Stimulated activated naive CD4-positive, alpha-beta T cell treated with Interleukin-2 at 50 U/mL for 16 hours (primary cell): ENCODE measurements around the gene MAP7.
"Not testable (repeated sequence)": the region's sequence is repeated elsewhere in the genome, so short reads cannot be mapped to it uniquely, and the experiment has no call there.

Source experiments
- DNase-seq: peaks from one replicate; lab custom pipeline; 2025; lab: John Stamatoyannopoulos, UW

The MAP7 gene

DNA sequence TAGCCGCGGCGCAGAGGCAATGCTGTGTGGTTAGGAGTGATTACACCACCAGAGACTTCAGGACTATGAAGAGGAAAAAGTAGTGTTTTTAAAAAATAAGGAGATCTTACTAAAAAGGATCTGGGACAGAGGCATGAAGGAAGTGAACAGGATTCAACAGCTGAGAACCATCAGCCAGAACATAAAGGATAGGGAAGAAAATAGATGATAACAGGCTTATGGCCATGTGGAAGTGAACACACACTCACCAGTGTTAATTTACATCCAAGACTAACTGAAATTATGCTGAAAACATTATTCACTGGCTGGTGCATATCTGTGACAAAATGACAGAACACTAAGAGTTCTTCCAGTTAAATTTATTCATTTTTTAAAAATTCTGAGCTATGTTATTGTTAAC is 213.1 kb downstream of the MAP7 start:
- DNase-seq, result no peak

DNA sequence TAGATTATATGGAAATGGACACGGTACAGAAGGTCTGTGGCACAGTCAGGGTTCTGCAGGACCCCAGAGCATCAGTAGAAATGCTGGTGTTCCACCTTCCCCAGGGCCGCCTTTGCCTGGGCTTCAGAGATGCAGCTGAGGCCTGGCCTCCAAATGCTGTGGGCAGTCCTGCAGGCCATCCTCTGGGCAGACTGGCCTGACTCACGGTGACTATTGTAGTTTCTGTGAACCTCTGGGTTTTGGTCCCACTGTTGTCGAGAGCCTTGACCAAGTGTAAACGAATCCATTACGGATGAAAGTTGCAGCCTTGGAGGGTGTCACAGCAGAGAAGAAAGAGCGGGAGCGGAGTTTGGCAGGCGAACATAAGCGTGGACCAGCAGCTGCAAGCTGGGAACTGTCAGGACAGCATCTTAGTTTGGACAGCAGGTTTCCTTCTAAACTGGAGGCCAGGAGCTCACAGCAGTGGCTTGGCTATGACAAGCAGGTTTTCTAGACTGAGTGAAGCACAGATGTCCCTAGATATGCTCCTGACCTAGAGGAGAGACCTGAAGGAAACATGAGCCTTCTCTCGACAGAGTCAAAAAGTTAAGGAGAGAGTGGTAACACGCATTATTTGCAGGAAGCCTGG is 214.4 kb downstream of the MAP7 start:
- DNase-seq, result no peak

DNA sequence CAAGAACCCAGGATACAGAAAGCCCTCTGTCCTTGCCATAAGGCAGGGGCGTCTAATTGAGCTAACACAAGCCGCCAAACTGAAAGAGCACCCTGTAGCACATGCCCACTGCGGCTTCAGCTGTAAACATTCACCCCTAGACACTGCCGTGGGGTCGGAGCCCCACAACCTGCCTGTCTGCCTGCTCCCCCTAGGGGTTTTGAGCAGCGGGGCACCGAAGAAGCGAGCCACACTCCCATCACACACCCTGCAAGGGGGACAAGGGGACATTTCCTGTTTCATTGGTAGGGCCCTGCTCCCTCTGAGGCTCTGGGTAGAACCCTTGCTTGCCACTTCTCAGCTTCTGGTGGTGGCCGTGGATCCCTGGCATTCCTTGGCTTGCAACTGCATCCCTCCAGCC is 215.4 kb downstream of the MAP7 start:
- no peak for DNase-seq

DNA sequence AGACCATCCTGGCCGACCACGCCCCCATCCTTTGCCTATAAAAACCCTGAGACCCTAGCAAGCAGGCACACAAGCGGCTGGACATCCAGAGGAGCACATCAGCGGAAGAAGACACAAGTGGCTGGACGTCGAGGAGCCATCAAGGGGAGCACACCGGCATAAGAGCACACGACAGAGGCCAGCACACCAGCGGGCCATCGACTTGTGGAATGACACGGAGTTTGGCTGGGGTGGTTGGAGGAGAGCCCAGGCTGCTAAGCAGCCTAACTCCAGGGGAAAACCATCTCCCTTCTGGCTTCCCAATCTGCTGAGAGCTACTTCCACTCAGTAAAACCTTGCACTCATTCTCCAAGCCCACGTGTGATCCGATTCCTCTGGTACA is 215.8 kb downstream of the MAP7 start:
- no peak for DNase-seq

DNA sequence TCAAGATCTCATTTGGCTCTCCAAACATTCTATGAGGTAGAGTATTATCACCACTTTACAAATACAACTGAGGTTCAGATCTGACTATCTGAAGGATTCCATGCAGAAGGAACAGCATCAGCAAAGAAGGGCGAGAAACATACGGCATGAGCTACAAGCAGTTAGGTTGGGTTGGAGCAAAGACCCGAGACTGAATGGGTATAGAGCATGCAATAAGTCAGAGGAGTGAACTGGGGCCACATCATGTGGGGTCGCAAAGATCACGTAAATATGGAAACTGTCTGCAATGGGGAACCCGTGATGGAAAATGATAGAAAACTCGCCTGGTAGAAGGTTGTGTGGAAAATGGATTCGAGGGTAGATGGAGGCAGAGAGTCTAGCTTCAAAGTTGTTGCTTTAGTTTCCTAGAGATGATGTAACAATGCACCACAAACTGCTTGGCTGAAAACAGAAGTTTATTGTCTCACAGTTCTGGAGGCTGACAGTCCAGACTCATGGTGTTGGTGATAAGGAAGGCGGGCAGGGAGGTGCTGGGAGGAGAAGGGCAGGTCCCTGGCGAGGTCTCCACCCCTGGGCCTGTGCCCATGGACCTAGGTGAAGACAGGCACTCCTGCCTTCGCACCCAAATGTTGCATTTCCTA is 216.3 kb downstream of the MAP7 start:
- no peak for DNase-seq

DNA sequence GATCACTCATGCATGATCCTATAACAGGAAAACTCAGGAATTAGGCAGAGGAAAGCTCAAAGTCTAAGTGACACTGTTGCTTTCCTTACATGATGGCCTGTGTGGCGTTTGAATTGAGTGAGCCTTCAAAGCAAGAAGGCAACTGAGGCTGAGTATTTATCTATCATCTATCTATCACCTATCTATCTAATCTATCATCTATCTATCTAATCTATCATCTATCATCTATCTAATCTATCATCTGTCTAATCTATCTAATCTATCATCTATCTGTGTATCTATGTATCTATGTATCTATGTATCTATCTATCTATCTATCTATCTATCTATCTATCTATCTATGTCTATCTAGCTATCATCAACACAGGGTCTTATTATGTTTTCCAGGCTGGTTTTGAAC is 218.8 kb downstream of the MAP7 start:
- no peak for DNase-seq

DNA sequence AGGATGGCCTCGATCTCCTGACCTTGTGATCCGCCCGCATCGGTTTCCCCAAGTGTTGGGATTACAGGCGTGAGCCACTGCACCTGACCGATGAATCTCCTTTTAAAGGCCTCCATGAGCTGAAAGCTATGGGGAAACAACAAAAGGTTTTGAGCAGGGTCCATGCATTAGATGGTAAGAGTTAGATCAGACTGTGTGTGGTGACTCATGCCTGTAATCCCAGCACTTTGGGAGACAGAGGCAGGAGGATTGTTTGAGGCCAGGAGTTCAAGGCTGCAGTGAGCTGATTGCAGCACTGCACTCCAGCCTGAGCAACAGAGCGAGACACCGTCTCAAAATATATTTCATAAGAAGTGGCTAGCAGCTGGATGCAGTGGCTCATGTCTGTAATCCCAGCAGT is 219.6 kb downstream of the MAP7 start:
- no peak for DNase-seq

DNA sequence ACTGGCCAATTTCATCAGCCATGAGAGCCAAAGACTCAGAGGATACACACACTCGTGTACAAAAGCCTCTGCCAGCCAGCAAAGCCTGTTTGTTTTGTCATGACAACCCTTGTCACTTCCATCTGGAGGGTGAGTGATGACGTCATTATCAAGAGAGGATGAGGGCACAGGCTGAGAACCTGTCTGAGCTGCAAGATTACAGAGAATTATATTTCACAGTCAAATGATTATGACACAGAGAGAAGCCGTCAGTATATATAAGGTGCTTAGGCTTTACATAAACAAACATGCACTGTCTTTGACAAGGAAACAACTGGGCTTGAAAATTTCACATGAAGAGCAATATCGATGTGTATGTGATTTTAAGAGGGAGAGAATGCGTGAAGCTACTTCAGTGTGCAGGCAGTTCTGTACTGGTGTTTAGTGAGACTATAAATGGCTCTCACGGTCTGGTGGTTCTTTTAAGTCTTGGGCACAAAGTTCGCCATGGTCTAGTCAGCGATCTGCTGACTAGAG is 224.1 kb downstream of the MAP7 start:
- DNase-seq, result no peak

DNA sequence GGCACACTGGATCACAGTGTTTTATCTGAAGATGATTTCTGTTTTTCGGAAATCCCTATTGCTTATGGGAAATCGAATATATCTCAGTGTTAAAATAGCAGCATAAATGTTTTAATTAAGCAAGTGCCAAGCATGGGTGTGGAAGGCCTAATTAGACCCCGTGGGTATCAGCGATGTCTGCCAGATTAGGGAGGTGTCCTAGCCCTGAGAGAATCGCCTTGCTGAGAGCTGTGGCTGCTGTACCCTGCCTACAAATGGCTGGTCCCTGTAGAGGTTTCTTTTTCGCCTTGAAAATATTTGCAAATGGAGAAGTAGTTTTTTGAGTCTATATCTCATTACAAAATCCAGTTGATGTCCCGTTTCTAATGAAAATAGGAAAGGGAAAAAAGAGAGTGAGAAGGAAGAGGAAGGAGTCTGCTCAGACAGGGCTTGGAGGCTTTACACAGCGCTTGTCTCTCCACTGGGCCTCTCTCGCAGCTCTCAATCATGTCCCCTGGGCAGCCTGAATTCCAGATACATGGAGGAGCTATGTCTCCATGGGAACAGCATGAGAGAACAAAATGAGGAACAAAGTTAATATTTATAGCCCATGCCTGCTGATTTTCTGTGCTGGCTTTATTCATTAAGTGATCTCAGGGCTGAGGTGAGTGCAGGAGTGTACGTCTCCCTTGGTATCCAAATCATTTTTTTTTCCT is 225.4 kb downstream of the MAP7 start:
- DNase-seq, result no peak

DNA sequence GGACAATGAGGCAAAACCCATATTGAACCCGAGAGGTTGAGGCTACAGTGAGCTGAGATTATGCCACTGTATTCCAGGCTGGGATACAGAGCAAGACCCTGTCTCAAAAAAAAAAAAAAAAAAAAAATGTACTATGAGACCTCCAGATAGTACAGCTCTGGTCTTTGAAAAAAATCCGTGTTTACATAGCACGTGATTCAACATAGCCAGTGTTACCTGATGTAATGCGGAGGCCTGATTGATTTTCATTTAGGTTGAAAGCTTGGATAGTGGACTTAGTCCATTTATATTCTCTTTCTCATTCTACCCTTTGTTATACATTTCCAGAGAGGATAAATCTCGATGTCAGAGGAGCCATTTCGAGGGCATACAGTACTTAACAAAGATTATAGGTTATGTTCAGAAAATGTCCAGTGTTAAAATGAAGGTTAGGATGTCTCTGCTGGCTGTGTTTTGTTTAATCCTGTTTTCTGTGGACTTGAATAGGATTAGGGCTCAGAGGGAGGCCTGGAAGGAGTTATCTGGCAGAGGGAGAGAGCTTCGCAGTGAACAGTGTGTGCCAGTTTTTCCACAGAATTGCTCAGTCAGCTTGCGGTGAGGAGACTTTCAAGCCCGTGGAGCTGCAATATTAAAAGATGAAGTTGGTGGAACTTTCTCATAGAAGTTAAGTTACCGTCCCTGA is 226.7 kb downstream of the MAP7 start:
- no peak for DNase-seq

DNA sequence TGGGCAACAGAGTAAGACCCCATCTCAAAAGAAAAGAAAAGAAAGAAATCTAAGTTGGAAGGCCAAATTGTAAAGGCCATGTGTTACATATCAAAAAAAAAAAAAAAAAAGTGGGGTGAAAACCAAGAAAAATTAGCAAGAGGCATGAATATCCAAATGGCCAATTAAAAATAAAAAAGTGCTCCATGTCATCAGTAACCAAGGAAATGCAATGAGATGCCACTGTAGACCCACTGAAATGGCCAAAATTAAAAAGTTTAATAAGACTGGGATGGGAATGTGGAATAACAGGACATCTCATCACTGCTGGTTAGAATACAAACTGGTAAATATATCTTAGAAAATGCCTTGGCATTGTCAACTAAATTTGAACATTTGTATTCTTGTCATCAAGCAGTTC is 230.5 kb downstream of the MAP7 start:
- no peak for DNase-seq

DNA sequence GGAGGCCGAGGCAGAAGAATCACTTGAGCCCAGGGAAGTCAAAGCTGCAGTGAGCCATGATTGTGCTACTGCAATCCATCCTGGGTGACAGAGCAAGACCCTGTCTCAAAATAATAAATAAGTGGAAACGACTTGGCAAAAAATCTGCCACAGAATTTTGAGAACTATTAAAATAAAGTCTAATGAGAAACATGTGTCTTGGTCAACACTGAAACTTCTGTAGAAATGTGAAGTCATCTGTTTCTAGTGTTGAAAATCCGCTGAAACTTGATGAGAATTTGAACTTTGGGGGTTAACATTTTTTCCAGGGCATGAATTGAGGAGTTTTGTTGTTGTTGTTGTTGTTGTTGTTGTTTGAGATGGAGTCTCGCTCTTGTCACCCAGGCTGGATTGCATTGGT is 231.5 kb downstream of the MAP7 start:
- no peak for DNase-seq

DNA sequence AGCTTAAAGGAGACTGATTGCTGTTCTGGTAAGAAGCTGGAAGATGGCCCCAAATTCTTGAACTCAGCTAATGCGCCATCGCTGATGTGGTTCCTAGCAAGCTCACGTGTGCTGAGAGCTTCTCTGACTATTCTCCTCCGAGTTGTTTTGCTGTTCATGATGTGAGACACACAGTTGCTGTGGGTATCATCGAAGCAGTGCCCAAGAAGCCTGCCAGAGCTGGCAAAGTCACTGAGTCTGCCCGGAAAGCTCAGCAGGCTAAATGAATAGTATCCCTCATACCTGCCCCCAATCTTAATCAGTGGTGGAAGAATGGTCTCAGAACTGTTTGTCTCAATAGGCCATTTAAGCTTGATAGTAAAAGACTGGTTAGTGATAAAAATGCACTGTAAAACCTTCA is 232.3 kb downstream of the MAP7 start:
- DNase-seq, result no peak

DNA sequence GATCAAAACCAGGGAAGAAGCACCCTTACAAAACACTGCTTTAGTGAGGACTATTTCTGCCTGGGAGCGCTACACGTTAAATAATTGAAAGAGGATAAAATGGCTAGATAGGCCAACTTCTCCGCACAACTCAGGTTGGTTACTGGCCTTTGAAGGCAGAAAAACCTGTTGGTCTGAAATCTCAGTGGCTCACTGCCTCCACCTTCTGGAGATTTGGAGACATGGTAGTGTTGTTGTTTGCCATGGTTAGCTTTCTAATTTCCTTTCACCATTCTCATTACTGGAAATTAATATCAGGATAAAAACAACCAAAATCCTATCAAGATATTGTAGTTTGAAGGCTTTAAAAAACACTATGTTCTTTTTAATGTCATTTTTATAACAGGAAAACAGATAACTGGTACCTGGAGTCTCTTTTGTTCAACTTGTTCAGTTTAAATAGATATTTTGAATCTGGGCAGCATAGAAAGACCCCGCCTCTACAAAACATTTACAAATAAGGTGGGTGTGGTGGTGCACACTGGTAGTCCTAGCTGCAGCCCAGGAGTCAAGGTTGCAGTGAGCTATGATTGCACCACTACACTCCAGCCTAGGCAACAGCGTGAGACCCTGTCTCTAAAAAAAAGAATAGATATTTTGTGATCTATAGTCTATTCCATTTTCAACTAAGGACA is 233.1 kb downstream of the MAP7 start:
- peak; percentile 20 for DNase-seq

DNA sequence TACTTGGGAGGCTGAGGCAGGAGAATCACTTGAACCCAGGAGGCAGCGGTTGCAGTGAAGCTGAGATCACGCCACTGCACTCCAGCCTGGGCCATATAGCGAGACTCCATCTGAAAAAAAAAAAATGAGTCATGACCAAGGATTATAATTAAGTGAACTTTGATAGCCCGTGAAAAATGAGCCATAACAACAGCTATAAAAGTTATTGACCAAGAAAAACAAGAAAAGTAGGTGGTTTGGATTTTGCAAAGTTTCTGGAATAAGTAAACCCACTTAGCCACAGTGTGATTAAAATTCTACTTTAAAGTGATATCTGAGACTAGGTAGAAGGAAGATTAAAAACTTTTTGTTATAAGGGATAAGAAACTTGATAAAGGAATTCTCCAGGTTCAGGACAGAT is 234.6 kb downstream of the MAP7 start:
- DNase-seq, result no peak

DNA sequence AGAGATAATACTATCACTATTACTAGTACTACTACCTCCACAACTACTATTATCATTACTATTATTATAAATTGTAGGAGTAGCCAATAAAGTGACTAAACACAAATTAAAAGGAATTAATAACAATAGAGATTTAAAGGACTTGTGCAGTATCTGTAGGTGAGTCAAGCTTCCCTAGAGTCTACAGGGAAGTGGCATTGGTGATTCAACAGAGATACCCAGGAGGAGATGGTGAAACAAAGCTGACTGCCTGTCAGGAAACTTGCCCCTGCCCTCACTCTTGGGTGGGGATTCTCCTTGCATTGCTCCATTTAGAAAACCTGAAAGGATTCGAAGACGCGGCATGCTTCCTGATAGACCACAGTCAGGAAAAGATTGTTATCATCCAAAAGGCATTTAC is 237.2 kb downstream of the MAP7 start:
- no peak for DNase-seq

DNA sequence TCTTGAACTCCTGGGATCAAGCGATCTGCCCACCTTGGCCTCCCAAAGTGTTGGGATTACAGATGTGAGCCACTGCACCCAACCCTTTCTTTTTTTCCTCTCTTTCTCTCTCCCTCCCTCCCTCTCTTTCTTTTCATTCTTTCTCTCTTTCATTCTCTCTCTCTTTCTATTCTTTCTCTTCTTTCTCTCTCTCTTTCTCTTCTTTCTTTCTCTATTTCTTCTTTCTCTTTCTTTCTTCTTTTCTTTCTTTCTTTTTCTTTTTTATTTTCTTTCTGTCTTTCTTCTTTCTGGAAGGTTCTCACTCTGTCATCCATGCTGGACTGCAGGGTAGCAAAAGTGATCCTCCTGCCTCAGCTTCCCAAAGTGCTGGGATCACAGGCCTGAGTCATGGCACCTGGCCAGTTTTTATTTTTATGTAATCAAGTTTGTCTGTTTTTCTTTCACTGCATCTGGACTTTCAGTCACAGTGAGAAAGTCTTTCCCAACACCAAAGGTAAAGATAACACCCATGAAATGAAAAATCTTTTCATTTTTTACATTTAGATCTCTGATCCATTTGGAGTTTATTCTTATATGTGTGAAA is 240.4 kb downstream of the MAP7 start:
- DNase-seq, result no peak

DNA sequence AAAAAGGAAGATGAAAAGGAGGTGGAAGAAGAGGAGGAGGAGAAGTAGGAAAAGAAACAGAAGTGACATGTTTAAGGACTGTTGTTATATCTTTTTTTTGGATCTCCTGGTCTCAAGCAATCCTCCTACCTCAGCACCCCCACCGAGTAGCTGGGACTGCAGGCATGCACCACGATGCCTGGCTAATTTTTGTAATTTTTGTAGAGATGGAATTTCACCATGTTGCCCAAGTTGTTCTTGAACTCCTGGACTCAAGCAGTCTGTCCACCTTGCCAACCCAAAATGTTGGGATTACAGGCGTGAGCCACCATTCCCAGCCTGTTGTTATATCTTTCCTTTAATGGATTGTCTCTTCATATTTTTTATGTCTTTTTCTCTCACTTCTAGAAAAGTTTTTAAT is 241.1 kb downstream of the MAP7 start:
- no peak for DNase-seq

DNA sequence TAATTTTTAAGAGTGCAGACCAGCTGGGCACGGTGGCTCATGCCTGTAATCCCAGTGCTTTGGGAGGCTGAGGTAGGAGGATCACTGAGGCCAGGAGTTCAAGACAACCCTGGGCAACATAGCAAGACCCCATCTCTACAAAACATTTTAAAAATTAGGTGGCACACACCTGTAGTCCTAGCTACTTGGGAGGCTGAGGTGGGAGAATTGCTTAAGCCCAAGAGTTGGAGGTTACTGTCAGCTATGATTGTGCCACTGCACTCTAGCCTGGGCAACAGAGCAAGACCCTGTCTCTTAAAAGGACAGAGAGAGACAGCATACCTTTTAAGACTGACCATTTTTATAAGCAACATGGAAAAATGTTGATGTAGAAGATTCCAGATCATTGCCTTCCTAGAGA is 241.8 kb downstream of the MAP7 start:
- DNase-seq, result not testable (repeated sequence)

DNA sequence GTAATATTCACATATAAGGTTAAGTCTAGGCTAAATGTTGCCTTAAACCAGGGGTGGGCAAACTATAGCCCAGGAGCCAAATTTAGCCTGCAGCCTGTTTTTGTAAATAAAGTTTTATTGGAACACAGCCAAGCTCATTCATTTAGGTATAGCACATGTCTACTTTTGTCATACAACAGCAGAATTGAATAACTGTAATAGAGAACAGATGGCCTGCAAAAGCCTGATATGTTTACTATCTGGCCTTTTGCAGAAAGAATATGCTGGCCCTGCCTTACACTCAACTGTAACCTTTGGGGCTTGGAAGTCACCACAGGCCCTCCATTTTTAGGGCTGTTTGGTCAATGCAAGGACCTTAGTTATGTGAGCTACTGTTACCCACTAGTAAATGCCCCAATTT is 242.9 kb downstream of the MAP7 start:
- DNase-seq, result no peak

DNA sequence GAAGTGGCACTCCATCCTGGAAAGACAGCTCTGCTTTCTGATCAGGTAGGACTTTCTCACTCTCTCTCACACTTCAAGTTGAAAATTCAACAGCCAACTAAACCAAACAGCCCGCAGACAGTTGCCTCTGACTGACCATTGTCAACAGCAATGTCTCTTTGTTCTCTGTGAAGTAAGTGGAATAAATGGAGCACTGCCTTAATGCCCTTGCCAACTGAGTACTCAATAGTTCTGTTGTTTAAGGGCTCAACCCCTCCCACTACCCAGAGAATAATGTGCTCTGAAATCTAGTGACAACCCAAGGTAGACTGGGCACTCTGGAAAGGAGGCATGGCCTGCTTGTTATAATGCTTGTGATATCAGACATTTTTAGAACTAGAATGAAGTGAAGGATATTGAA is 243.8 kb downstream of the MAP7 start:
- no peak for DNase-seq

DNA sequence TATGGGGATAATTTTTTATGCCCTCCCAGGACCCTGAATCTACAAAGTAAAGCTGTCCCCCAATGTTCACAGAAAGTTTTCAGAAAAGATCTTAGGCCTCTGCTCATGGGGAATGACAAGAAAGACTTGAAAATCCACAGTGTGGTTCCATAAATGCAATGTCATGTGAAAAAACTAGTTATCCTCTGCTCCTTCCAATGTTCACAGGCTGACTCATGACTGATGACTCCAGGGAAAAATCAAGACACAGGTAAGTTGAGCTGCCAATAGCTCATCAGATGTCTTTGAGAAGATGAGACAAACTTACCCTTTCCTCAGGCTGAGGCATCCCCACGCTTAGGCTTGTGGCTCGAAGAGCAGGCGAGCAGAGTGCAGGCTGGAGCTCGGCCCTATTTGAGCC is 245.8 kb downstream of the MAP7 start:
- DNase-seq, result no peak
